GM21717 (cell line): ENCODE results near the gene SPTLC2.
"Not testable (repeated sequence)": the region's sequence is repeated elsewhere in the genome, so short reads cannot be mapped to it uniquely, and the experiment has no call there.

Experiments used
- ATAC-seq: cut with Tn5 transposase; IDR thresholded peaks from one replicate; pipeline ENCODE4 v1.9.1; 2021; ENCODE audit warnings: mild to moderate bottlenecking, moderate library complexity; ENCODE audit not compliant: unreplicated experiment

Gene SPTLC2, protein sequence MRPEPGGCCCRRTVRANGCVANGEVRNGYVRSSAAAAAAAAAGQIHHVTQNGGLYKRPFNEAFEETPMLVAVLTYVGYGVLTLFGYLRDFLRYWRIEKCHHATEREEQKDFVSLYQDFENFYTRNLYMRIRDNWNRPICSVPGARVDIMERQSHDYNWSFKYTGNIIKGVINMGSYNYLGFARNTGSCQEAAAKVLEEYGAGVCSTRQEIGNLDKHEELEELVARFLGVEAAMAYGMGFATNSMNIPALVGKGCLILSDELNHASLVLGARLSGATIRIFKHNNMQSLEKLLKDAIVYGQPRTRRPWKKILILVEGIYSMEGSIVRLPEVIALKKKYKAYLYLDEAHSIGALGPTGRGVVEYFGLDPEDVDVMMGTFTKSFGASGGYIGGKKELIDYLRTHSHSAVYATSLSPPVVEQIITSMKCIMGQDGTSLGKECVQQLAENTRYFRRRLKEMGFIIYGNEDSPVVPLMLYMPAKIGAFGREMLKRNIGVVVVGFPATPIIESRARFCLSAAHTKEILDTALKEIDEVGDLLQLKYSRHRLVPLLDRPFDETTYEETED

DNA sequence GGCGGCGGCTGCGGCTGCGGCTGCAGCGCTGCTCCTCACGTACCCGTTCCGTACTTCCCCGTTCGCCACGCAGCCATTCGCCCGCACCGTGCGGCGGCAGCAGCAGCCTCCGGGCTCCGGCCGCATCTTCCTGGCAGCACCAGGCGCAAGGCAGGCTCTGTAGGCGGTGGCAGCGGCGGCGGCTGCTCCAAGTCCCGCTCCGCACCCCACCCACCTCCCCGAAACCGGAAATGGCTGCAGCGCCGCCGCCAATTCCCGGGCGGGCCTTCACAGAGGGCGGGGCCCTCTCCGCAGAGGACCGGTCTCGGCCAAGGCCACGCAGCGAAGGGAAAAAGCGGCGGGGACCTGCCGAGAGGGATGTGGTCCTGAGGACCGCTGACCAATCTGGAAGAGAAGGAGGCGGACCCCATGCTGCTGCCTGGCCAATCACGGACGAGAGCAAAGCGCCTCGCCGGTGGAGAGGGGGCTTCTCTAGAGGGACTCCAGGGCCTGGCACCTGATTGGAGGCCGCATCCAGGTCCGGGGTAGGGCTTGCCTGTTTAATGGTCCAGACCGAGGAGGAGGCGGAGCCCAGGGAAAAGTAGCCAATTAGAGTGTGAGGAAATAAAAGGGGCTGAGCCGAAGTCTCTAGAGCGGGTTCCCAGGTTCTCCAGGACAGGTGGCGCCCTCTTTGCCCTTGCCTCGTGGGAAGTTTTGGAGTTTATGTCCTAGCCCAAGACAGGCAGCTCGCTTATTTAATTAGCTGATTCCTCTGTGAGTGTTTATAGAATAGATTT is at the start of gene SPTLC2:
SPTLC2 (minus strand) TSS at position 184 of the 776 bp plus-strand sequence; CDS start at position 126, 58 bp downstream.
- ATAC-seq: peak; percentile 97

DNA sequence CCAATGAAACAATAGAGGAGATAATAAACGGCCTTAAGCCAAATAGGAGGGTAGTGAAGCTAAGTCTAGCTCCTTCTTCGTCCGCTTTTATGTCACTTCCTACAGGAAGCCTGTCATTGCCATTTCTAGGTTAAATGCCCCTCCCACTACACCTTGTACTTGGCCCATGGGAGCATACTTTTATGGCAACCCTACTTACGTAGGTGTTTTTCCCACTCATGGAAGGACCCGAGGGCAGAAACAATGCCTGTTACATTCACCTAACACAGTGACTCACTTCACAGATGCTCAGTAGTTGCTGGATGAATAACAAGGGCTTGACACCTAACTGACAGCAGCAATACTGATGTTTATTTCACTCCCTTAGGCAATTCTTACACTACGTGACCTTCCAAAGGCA is 46.9 kb upstream of the SPTLC2 start:
- ATAC-seq: no peak

DNA sequence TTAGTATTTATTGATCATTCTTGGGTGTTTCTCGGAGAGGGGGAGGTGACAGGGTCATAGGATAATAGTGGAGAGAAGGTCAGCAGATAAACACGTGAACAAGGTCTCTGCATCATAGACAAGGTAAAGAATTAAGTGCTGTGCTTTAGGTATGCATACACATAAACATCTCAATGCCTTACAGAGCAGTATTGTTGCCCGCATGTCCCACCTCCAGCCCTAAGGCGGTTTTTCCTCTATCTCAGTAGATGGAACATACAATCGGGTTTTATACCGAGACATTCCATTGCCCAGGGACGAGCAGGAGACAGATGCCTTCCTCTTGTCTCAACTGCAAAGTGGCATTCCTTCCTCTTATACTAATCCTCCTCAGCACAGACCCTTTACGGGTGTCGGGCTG is 45.1 kb upstream of the SPTLC2 start:
- ATAC-seq: not testable (repeated sequence)

DNA sequence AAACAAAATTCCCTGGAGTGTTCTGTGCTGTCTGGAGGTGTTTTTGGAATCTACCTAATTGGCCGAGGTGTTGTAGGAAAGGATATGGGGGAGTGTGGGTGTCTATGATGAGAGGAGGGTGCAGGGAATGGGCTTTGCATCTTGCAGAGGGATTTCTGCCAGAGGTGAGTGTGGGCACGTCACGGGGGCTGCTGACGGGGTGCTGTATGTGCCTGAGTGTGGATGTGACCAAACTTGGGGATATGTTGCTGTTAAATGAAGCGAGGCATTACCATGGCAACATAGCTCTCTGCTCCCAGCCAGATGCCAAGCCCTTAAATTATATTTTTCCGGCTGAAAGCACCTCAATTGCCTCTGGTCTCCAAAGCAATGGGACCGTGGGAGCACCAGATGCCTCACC is 44.3 kb upstream of the SPTLC2 start:
- ATAC-seq: no peak

DNA sequence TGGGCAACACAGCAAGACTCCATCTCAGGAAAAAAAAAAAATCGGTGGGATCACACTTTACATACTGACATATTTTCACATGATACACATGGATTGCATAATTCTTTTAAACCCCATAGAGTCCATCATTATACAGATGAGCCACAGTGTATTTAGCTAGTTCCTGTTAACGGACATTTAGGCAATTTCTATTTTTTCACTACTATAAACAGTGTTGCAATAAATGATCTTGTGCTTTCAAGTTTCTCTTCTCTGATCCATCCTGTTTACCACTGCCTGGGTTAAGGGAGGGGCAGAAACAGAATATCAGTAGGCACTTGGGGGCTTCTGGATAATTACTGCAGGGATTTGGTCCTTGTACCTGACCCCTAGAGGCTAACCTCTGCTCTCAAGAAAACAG is 43.4 kb upstream of the SPTLC2 start:
- ATAC-seq: no peak

DNA sequence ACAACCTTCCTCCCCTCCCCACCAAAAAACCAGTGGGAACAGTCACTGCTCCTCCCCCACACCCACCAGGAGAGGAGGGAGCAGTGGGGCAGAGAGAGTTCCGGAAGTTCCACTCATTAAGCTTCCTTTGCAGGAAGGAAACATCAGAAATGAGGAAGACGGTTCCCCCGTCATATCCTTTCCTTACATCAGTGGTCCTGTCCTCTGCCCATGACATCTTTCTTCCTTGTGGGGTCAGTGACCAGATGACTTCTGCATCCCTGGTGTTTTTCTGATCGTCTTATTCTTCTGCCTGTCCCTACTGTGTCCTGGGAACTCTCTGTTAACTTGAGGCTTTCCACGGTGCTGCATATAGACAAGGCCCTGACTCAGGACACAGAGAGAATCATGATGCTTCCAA is 40.8 kb upstream of the SPTLC2 start:
- ATAC-seq: no peak

DNA sequence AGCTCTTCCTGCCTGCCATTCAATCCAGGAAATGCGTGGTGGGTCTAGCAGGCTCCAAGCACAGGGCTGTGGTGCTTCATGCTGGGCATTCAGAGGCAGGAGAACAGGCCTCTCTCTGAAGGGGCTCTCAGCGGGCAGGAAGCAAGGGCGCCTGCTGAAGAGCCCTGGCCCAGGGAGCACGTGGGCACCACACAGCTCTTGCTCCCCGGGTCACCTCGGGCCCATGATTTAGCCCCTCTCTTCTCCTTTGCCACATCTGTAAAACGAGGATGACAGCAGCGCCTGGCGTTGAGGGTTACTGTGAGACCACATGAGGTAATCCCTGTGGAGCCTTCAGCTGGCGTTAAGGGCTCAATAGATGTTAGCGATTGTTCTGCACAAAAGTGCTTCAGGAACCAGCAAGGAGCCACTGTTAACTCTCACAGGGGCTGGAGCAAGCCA is 37.6 kb upstream of the SPTLC2 start:
- ATAC-seq: no peak

DNA sequence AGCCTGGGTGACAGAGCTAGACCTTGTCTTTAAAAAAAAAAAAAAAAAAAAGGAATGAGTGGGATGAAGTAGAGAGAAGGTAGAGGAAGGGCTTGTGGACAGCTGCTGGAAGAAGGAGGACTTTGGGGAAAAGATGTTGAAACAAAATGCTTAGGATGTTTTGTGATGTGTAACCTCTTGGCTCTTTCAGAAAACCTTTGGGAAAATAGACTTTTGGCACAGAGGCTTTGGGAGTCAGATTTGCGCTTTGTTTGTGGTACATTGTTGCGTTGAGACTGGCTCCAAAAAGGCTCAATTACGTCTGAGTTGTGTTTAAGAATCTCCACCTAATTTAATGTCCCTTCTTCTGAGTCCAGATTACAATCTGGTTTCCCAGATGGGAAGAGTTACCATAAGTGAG is 32.9 kb upstream of the SPTLC2 start:
- no peak for ATAC-seq

DNA sequence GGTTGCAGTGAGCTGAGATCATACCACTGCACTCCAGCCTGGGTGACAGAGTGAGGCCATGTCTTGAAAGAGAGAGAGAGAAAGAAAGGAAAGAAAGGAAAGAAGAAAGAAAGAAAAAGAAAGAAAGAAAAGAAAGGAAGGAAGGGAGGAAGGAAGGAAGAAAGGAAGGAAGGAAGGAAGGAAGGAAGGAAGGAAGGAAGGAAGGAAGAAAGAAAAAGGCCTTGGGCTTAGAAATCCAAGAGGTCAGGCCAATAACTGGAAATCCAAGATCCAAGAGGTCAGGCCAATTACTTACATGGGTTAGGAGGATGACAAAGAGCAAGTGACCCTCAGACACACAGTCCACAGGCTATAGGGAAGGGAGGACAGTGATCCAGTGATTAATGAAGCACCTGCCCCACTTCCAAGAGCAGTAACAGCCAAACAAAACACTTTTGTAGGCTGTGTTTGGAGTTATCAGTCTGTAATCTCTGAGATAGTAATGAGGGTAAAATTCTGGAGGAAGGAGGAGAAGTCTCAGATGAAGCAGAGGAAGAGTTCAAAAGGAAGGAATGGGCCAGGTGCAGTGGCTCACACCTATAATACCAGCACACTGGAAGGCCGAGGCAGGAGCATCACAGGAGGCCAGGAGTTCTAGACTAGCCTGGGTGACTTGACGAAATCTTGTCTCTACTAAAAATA is 32.2 kb upstream of the SPTLC2 start:
- ATAC-seq: no peak

DNA sequence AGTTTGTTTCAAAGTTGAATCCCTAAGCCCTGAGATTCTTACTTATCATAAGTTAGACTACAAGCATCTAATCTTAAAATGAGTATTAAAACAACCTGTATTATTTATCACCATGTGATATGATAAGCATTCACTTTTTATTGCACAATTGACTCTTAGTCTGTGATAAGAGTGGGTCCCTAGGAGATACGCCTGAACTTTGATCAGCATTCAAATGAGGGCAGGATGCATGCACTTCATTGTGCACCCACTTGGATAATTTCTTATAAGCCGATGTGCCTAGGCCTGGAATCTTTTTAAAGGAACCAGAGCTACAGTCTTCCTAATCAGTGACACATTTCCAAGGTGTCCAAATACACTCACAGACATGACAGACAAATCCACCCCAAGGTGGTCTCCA is 31.4 kb upstream of the SPTLC2 start:
- ATAC-seq: no peak

DNA sequence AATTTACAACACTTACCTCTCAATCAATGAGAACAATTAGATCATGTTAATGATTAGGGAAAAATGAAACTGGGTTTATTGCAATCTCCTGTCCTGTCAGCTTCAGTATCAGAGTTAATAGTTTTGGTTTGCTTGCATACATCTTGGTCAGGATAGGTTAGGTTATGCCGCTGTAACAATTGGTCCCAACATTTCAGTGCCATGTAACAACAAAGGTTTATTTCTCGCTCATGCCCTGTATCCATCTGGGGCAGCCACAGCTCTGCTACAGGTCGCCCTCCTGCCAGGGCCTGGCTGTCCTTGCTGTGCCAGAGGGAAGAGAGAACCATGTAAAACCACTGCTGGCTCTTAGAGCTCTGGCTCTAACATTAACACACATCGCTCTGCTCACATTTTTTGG is 30.5 kb upstream of the SPTLC2 start:
- ATAC-seq: no peak

DNA sequence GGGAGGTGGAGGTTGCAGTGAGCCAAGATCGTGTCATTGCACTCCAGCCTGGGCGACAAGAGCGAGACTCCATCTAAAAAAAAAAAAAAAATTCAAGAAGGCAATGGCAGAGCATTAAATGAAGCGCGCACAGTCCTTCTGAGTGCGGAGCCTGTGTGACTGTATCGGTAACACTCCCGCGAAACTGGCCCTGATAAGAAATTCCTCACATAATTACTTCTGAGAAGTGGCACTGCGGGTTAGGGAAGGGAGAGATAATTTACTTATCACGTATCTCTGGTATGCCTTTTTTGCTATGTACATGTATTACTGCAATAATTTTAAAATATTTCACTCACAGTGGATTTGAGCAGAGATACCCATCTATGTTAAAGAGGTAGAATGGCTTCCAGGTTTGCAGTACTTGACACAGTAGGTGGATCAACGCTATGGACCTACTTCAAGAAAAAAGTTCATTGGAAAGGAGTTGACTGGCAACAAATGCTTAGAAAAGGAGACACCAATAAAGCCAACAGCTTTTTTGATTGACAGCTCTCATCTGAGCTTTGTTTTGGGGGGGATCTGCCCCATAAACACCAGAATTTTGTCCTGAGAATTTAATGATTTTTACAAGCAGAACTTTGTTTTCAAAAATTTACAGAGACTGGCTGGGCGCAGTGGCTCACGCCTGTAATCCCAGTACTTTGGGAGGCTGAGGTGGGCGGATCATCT is 29.2 kb upstream of the SPTLC2 start:
- no peak for ATAC-seq

DNA sequence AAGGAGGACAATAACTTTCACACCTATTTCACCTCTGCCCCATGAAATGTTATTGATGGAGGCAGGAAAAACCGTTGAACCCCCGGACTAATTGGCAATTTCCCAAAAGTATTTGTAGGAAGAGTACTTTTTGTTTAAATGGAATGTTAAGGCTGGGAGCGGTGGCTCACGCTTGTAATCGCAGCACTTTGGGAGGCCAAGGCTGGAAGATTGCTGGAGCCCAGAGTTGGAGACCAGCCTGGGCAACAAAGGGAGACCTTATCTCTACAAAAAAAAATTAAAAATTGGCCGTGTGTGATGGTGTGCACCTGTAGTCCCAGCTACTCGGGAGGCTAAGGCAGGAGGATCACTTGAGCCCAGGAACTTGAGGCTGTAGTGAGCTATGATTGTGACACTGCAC is 26.0 kb upstream of the SPTLC2 start:
- ATAC-seq: no peak

DNA sequence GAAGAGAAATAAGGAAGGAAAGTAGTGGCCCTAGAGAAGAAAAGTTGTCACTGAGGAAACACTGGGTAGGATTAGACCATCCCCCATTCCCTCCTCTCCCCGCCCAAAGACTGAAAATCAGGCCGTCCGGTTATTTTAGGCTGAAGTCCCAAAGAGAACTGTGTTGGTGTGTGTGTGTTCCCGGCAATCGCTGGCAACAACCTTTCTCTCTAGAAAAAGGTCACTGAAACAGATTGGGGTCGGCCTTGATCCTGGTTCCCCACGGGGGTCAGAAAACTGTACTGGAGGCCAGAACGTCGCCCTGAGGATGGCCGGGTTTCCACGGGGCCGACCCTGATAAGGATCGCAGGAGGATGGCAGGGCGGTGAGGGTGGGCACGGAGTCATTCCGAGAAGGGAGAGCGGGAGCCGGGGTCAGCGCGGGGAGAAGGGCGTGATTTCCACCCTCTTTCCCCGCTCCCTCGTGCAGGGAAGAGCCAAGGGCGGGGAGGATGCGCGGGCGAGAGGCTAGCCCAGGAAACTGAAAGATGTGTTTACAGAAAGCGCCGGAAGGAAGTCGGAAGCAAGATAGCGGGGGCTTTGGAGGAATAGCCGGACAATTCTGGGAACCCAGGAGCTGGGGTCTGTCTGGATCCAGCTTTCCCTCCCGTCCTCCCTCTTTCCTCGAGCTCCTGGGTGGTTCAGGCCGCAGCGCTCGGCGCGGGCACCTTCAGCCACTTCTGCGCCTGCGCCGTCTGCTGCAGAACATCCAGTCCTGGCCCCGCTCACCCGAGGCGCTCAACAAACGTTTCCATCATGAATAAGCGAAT is 25.3 kb upstream of the SPTLC2 start:
- ATAC-seq: no peak

DNA sequence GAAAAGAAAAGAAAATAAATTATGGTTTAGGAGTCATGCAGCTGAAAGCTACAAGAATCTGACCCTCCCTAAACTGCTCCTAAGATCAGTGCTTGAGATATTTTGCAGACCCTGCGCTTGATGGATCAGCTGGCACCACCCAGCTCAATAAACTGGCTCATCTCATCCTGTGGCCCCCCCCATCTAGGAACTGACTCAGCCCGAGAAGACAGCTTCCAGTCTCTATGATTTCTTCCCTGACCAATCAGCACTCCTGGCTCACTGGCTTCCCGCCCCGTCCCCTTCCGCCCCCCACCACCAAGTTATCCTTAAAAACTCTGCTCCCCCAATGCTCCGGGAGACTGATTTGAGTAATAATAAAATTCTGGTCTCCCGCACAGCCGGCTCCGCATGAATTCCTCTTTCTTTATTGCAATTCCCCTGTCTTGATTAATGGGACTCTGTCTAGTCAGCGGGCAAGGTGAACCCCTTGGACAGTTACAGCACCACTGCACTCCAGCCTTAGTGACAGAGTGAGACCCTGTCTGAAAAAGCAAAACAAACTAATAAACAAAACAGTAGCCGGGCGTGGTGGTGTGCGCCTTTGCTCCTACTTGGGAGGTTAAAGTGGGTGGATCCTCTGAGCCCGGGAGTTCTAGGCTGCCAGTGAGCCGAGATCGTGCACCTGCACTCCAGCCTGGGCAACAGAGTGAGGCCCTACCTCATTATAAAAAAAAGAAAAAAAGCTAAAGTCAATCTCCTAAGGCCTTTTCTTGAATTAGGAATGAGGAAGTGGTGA is 24.5 kb upstream of the SPTLC2 start:
- ATAC-seq: no peak

DNA sequence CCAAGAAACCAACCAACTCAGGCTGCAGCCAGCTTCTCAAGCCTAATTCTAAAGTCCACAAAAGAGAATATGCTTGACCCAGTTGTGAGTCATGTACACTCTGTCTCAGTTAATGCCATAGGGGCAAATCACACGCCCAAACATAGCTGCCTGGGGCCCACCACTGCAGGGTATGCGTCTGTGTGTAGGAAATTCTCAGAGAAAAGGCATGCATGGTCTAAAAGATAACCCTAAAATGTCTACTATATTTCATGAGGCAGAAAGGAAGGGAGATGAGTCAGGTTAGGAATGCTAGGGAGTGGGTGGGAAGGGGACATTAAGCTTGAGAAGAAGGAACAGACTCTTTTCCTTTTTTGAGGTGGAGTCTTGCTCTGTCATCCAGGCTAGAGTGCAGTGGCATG is 22.3 kb upstream of the SPTLC2 start:
- ATAC-seq: no peak

DNA sequence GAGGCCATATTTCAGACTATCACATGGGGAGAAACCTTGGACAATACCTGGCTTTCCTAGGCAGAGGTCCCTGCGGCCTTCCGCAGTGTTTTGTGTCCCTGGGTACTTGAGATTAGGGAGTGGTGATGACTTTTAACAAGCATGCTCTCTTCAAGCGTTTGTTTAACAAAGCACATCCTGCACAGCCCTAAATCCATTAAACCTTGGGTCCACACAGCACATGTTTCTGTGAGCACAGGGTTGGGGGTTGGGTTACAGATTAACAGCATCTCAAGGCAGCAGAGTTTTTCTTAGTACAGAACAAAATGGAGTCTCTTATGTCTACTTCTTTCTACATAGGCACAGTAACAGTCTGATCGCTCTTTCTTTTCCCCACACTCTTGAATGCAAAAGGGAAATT is 19.4 kb upstream of the SPTLC2 start:
- not testable (repeated sequence) for ATAC-seq

DNA sequence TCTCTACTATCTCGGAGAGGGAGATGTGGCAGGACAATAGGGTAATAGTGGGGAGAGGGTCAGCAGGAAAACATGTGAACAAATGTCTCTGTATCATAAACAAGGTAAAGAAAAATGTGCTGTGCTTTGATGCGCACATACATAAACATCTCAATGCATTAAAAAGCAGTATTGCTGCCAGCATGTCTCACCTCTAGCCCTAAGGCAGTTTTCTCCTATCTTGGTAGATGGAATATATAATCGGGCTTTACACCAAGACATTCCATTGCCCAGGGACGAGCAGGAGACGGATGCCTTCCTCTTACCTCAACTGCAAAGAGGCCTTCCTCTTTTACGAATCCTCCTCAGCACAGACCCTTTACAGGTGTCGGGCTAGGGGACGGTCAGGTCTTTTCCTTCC is 19.0 kb upstream of the SPTLC2 start:
- not testable (repeated sequence) for ATAC-seq

DNA sequence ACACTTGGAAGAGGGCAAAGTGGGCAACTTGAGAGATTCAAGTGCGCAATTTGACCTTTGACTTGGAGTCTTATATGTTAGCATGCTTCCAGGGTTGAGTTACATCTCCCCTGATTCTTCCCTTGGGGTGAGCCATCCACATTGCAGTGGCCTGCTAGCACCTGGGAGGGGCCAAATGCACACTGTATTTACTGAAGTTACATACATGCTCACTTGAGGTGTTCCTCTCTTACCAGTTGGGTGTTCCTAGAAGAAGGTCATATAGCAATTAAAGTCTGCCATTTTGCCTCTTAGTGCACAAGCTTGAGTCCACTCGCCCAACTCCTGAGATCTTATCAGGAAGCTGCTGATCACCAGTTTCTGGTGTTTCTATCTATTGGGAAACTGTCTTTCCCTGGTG is 13.7 kb upstream of the SPTLC2 start:
- ATAC-seq: no peak
